Suppressor macrophage treated with lipopolysaccharide for 1 hour (primary cell): ENCODE measurements around the gene TADA2A.

Experiments
- DNase-seq, 3 donors: peaks; one replicate each; pipeline ENCODE4 v3.0.0-alpha.2; 2020 to 2022

TADA2A gene

GRCh38 chr17:37465069-37465616, 58.5 kb downstream of the TADA2A start:
- peak in 1 of 3 donors; percentile 43 for DNase-seq

- no peak for DNase-seq
Measured at GRCh38 chr17:37466471-37466870, 59.8 kb downstream of the TADA2A start.

GRCh38 chr17:37470181-37470580, 63.5 kb downstream of the TADA2A start:
- DNase-seq, result no peak

DNA sequence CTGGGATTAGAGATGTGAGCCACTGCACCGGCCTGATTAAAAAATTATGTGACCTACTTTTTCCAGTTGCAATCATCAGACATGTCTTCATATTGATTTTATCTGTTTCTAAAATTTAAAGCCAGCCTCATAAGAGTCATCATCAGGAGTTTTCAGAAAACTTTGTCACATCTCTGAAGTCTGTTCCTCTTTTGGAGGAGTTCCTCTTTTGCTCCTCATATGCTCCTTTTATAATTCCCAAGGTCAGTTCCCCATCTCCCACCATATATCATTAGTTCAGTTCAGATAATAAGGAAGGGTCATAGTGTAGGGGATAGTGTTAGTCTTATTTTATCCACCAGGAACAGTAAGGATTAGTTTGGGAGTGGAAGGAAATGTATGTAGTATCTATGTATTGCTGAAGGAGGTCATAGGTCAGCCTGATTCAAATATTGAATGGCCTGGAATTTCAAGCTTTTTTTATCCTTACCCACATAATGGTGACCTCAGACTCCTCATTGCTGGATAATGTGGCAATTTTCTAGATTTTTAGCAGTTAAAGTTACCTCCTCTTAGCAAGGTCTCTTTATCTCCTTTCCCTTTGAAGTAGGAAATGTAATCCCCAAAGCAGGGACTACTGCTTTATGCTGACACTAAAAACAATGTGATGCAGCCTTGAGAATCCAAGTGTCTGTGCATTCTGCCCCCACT, 69.2 kb downstream of the TADA2A start:
- DNase-seq, result peak; percentile 73 to 90 (median 88)

GRCh38 chr17:37476431-37477120, 69.9 kb downstream of the TADA2A start:
- peak; percentile 22 to 43 (median 31) for DNase-seq

- peak; percentile 27 to 30 (median 29) for DNase-seq
Measured at GRCh38 chr17:37478187-37478586, 71.5 kb downstream of the TADA2A start.

DNA sequence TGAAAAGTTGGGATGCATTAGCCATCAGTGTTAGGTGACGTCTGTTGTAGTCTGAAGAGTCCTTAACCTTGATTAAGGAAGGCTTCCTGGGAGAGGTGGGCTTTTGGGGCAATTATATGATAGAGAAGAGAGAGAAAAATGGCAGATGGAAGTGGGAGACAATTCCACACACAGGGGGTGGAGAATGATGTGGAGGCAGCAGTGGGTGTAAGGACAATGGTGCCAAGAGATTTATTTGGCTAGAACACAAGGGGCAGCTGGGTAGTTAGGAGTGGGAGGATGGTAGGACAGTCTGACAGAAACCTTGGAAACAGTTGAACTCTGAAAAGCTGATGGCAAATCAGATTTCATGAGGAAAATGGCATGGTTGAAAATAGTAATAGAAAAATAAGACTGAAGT, 72.3 kb downstream of the TADA2A start:
- DNase-seq, result no peak

- DNase-seq, result no peak
Measured at GRCh38 chr17:37480427-37480826, 73.7 kb downstream of the TADA2A start.

GRCh38 chr17:37481001-37481665, 74.4 kb downstream of the TADA2A start:
- no peak for DNase-seq

DNA sequence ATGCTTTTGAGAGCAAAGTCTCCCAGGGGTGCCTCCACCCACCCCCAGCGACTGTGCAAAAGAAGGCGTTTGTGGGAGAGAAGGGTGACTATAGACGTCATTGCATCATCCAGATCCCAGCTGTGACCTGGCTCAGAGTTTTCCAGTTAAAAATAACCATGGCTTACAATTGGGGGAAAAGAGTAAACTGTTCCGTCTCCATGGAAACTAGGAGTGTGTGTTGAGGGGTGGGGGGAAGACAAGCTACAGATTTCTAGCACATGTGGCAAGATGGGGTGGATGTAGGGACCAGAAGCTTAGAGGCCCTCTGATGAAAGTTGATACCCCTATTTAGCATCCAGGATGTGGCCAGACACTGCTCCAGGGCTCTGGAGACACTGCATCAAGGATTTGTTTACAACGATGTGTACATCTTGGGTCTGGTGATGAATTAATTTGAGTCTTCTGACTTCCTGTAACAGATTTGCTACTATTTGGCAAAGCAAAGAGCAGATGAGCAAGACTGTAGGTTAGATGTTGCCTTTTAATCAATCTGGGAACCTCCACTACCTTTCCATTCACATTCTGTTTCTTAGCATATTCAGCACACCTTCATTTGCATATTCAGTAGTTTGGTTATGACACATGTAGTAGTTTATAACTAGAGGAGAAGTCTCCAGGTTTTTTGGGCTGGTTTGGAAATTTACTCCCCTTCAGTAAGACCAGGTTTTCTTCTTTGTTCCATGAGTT, 76.8 kb downstream of the TADA2A start:
- DNase-seq, result peak; percentile 37 to 44 (median 38)

- DNase-seq, result no peak
Measured at GRCh38 chr17:37485938-37486570, 79.4 kb downstream of the TADA2A start.

GRCh38 chr17:37488009-37488604, 81.4 kb downstream of the TADA2A start:
- peak; percentile 41 to 66 (median 63) for DNase-seq

DNA sequence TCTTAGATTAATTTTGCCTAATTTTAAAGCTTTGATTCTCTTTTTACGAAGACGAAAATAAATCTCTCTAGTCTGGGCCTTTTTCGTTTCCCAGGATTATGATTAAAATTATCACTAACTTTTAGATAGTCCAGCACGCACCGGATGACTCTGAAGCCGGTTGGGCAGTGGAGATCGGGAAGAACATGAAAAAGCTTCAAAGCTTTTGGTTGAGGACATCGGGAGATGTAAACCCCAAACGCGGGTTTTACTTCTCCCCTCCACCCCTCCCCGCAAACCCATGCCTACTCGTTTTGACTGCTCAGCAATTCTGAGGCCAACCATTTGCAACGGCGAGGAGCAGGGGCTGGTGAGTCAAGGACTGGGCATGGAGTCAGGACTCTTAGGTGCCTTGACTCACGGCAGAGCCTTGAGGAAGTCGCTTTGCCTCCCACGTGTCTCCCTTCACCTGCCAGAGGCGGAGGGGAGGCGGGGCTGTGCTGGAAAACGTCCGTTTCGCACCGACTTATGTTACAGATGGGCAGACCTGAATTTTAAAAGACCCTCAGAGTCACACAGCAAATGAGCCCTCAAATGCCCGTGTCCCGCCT, 82.0 kb downstream of the TADA2A start:
- DNase-seq, result peak; percentile 66 to 72 (median 71)

- peak; percentile 62 to 88 (median 72) for DNase-seq
Measured at GRCh38 chr17:37489197-37490001, 82.7 kb downstream of the TADA2A start, which contains the start of gene DUSP14. Gene DUSP14, plus strand, starts transcription at chr17:37489891. Its CDS starts 22,382 bp downstream, at chr17:37512273.

DNA sequence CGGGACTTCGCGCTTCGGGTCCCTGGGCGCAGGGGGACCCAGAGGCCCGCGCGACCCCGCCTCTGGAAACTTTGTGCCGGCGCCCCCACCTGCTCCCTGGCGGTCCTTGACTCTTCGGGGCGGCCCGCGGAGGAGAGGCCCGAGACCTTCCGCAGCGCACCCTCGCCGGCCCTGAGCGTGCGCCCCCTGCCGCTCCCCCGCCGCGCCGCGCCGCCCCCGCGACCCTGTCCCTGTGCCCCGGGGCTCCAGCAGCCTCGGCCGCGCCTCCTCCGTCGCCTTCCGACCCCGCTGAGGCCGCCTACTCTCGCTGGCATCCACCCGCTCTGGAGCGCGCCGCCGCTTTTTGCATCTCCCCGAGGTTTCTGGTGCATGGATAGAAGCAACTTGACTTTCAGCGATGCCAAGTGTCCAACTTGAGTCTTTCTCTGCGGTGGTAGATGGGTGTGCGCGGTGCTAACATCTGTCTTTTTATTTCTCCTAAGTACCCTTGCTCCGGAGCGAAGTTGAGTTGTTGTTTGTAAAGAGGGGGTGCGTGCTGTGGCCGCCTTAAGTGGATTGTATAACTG, 83.4 kb downstream of the TADA2A start:
- DNase-seq, result peak; percentile 61 to 86 (median 65)

GRCh38 chr17:37490638-37491614, 84.2 kb downstream of the TADA2A start:
- peak; percentile 56 to 72 (median 64) for DNase-seq

DNA sequence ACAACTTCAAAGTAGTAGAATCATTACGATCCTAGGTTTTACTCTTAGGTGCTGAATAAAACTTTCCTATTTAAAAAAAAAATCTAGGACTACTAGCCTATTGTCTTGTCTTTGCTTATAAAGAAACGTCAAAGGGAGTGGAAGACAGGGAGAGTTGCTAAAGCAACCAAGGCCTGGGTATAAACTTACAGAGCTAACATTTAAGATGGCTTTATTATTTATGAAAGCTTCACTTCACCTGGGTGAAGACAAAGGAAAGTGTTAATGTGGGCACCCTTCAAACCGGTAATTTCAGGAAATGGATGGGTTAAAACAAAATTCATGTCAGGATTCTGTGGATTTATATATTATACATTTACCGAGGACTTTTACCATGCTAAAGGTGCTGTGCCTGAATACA, 85.5 kb downstream of the TADA2A start:
- no peak for DNase-seq

- DNase-seq, result no peak
Measured at GRCh38 chr17:37493249-37494027, 86.8 kb downstream of the TADA2A start.
